Activated CD8-positive, alpha-beta T cell treated with anti-CD3 and anti-CD28 coated beads for 36 hours (primary cell): ENCODE measurements around the gene PNPLA1. TPM values are rescaled to one million over a fixed set of nuclear protein-coding genes. Genes with fewer than 3 reads are reported as not detected.

ENCODE experiments used
- ATAC-seq: fragments of 200-7000 bp; cut with Tn5 transposase; one replicate; pipeline ENCODE4 v1.10.0; 2021; ENCODE audit warnings: mild to moderate bottlenecking, moderate library complexity
- CTCF ChIA-PET: fragments of 350-600 bp; sonication (Branson Sonifier 250); formaldehyde crosslinking; loops from one replicate; lab custom pipeline; 2021; ENCODE audit warnings: antibody characterized with exemption; lab: Charles Lee
- POLR2A ChIA-PET: fragments of 350-600 bp; sonication (Branson Sonifier 250); formaldehyde crosslinking; loops from one replicate; lab custom pipeline; 2021; ENCODE audit warnings: antibody characterized with exemption; lab: Charles Lee
- DNase-seq: peaks from one replicate; pipeline ENCODE4 v3.0.0-alpha.2; 2020
- H3K27ac Mint-ChIP-seq: one replicate; pipeline ENCODE4 v1.8.0; 2021; ENCODE audit warnings: mild to moderate bottlenecking, mixed read lengths
- H3K27me3 Mint-ChIP-seq: one replicate; pipeline ENCODE4 v1.8.0; 2021; ENCODE audit warnings: mixed read lengths
- H3K36me3 Mint-ChIP-seq: one replicate; pipeline ENCODE4 v1.8.0; 2021; ENCODE audit warnings: low read depth, mixed read lengths
- H3K4me1 Mint-ChIP-seq: one replicate; pipeline ENCODE4 v1.8.0; 2021; ENCODE audit warnings: low read depth, mixed read lengths
- H3K4me3 Mint-ChIP-seq: one replicate; pipeline ENCODE4 v1.8.0; 2021; ENCODE audit warnings: mild to moderate bottlenecking, moderate library complexity, mixed read lengths
- H3K9me3 Mint-ChIP-seq: one replicate; pipeline ENCODE4 v1.8.0; 2021; ENCODE audit warnings: mixed read lengths
- intact Hi-C: fragments of 100-400 bp; cut with micrococcal nuclease; formaldehyde crosslinking; loops from one replicate; pipeline ENCODE4 v1.10.0; 2022
- total RNA-seq, 2 experiments: library from RNA; stranded (reverse); gene quantifications; one replicate each; pipeline ENCODE4 v1.2.3, GENCODE V29; 2021
- TF ChIP-seq, protein P1 (sequence below): fragments of 200-600 bp; IDR thresholded peaks from one replicate; pipeline ENCODE4 v1.8.0; 2022; ENCODE audit warnings: antibody characterized with exemption, mild to moderate bottlenecking

Gene PNPLA1
- total RNA-seq, 2 experiments from 2014 or later = not detected

DNA sequence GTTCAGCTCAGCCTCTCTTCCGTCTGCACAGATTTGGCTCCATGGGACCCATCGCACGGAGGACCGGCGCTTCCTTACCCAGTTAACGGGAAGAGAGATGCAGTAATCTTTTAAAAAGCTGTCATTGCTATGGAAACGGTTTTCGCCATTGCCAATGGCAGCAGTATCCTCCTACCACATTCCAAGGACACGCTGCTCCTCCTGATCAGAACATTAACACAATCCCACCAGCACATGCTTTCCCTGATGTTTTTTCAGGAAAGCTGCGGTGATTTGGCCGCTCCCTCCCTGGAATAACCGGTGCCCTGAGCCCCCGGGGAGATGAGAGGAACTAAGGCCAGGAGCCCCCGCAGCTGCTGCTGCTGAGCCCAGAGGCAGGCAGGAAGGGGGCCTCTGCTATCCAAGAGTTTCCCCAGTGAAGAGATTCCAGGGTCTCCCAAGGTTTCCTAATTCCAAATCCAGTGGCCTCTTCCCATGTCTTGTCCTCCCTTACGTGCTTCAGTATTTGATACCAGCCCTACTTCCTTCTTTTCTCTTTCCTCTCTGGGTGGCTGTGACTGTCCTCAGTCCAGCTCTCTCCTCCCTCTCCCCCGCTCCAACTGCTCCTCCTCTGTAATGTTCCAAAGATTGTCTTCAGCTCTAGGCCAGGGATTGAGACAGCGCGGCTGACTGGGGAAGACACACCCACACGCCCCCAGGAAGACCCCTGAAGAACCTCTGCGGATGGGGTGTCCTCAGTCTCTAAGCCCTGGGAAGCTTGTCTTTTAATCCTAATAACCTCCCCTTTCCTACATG is 64.3 kb downstream of the PNPLA1 start:
- ATAC-seq = no peak
- Mint-ChIP-seq H3K4me1 (peaks cover 12% of the 10 kb centered on the region), H3K27ac (no peak overlapping the region), H3K4me3 (no peak overlapping the region), H3K9me3 (no peaks in the 10 kb centered on the region), H3K27me3 (peaks cover 20% of the 10 kb centered on the region), H3K36me3 (no peaks in the 10 kb centered on the region)
- no peak for DNase-seq
- CTCF ChIA-PET = interaction anchor here (1.8 to 2.2 kb wide), 2 partner anchors 27 to 31 kb away, joined by 10 to 16 read pairs; no protein-coding TSS in a partner anchor
- POLR2A ChIA-PET = interaction anchor here (1.0 kb wide), 1 partner anchor 24 kb away, joined by 3 read pairs; no protein-coding TSS in a partner anchor
- TF ChIP-seq, protein P1, sequence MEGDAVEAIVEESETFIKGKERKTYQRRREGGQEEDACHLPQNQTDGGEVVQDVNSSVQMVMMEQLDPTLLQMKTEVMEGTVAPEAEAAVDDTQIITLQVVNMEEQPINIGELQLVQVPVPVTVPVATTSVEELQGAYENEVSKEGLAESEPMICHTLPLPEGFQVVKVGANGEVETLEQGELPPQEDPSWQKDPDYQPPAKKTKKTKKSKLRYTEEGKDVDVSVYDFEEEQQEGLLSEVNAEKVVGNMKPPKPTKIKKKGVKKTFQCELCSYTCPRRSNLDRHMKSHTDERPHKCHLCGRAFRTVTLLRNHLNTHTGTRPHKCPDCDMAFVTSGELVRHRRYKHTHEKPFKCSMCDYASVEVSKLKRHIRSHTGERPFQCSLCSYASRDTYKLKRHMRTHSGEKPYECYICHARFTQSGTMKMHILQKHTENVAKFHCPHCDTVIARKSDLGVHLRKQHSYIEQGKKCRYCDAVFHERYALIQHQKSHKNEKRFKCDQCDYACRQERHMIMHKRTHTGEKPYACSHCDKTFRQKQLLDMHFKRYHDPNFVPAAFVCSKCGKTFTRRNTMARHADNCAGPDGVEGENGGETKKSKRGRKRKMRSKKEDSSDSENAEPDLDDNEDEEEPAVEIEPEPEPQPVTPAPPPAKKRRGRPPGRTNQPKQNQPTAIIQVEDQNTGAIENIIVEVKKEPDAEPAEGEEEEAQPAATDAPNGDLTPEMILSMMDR = no peak
- intact Hi-C loops = no loop called here

DNA sequence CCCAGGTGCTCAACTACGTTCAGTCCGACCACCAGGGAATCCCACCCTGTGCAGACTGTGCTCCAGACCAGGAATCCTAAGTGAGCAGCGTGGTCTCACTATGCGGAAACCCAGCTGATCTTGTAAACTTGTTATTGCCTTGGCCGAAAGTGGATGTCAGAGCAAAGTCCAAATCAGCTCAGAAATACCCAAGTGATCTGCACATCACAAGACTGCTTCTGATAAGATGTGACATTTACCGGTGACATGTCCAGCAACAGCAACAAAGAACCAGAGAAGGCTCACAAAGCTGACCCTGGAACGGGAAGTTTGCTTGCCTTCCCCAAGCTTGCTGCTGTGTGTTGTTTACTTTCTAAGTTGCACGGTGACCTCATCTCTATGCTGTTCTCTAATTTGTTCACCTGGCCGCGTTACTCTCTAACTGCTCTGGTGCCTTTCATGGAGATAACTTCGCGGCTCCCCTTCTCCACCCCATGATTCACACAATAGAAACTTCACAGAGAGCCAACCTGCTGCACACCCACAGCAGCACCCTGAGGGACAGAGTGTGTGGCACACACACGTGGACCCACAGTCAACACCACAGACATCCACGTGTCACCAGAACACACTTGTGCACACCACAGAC is 65.1 kb downstream of the PNPLA1 start:
- Mint-ChIP-seq H3K4me1 (peaks cover 12% of the 10 kb centered on the region), H3K4me3 (no peak overlapping the region), H3K27ac (no peak overlapping the region), H3K27me3 (peaks cover 24% of the 10 kb centered on the region), H3K9me3 (no peaks in the 10 kb centered on the region), H3K36me3 (no peaks in the 10 kb centered on the region)
- TF ChIP-seq, protein P1 = no peak
- DNase-seq (no peak), ATAC-seq (no peak)
- intact Hi-C loops = no loop called here
- ChIA-PET CTCF (interaction anchor here (0.7 to 2.2 kb wide), 3 partner anchors 26 to 82 kb away, joined by 3 to 16 read pairs (median 10); no protein-coding TSS in a partner anchor), POLR2A (interaction anchor here (1.0 kb wide), 1 partner anchor 23 kb away, joined by 3 read pairs; no protein-coding TSS in a partner anchor)

DNA sequence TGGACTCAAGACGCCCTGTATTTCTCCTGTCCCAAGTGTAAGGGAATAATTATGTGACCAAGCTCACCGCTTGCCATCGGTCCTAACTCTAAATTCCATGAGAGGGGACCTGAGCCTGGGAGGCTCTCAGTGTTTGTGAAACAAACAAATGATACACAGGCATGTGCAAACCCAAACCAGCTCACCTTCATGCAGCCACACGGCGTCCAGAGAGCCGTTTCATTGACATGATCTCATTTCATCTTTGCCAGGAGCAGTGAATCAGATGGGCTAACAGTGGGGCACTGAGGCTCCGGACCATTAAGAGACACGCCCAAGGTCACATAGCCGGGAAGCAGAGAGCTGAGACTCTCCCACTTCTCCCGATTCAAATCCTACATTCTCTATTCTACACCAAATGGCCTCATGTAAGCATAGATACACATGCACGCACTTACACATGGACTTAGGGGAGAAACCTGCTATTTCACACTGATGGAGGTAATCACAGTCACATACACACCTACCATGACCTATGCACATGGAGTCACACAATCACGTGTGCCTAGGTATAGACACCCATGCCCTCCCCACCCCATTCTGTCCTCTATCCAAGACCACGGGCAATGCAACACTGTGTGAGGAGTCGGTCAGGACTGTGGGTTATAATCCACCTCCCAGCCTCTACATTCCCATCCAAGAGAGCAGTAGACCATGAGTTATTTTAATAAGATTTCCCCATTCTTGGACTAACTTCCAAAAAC is 65.8 kb downstream of the PNPLA1 start:
- peaks cover 12% of the 10 kb centered on the region for H3K4me1 Mint-ChIP-seq
- H3K36me3 Mint-ChIP-seq = no peaks in the 10 kb centered on the region
- POLR2A ChIA-PET = interaction anchor here (1.2 kb wide), 1 partner anchor 11 kb away, joined by 3 read pairs; no protein-coding TSS in a partner anchor
- no peaks in the 10 kb centered on the region for H3K9me3 Mint-ChIP-seq
- intact Hi-C loops = no loop called here
- CTCF ChIA-PET = interaction anchor here (0.7 to 2.2 kb wide), 2 partner anchors 25 to 83 kb away, joined by 3 to 10 read pairs; no protein-coding TSS in a partner anchor
- DNase-seq = no peak
- H3K27ac Mint-ChIP-seq = no peak overlapping the region
- TF ChIP-seq, protein P1 = no peak
- peaks cover 28% of the 10 kb centered on the region for H3K27me3 Mint-ChIP-seq
- no peak overlapping the region for H3K4me3 Mint-ChIP-seq
- no peak for ATAC-seq

DNA sequence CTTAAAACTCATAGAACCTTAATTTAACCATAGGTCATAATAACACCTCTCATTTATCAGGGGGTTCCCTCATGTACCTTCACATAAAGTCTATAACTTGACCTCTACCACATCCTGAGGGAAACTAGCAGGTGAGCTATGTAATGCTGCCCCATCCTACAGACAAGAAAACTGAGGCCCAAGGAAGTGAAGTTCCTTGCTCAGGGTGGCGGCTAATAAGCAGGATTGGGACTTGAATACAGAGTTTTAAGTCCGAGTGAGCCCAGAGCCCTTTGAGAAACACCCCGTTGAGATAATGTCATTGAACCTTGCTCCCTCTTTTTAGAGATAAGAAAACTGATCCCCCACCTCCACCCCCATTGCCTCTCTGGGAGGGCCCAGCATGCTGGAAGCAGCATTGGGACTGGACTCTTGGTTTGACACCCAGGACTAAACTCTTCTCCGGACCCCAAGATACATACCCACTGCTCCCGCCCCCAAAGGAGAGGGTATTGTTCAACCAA is 66.4 kb downstream of the PNPLA1 start:
- ChIA-PET CTCF (interaction anchor here (1.3 to 8.7 kb wide), 2 partner anchors 22 to 34 kb away, joined by 4 to 136 read pairs; no protein-coding TSS in a partner anchor), POLR2A (interaction anchor here (1.0 to 1.2 kb wide), 2 partner anchors 11 to 107 kb away, joined by 3 read pairs; no protein-coding TSS in a partner anchor)
- ATAC-seq = no peak
- TF ChIP-seq, protein P1 = no peak
- peaks cover 31% of the 10 kb centered on the region for H3K27me3 Mint-ChIP-seq
- no peaks in the 10 kb centered on the region for H3K9me3 Mint-ChIP-seq
- no peak for DNase-seq
- no peak overlapping the region for H3K4me3 Mint-ChIP-seq
- intact Hi-C loops = no loop called here
- H3K4me1 Mint-ChIP-seq = peaks cover 12% of the 10 kb centered on the region
- H3K27ac Mint-ChIP-seq = no peak overlapping the region
- no peaks in the 10 kb centered on the region for H3K36me3 Mint-ChIP-seq
